Stimulated activated CD4-positive, alpha-beta T cell treated with anti-CD3 and anti-CD28 coated beads, Interleukin-1b, Interleukin-23, amount 100 ng/mL, for 1 hour (primary cell): ENCODE measurements around the gene OR52M1.

ENCODE experiments used
- DNase-seq, 2 donors: peaks; one replicate each; pipeline ENCODE4 v3.0.0-alpha.2; 2020; ENCODE audit warnings: low read depth in 2 of 2

Gene OR52M1

GRCh38 chr11:4569075-4569474, 24.1 kb downstream of the OR52M1 start:
- no peak for DNase-seq

GRCh38 chr11:4576880-4577279, 31.9 kb downstream of the OR52M1 start:
- DNase-seq: no peak

- DNase-seq: no peak
These were observed 32.8 kb downstream of the OR52M1 start for GRCh38 chr11:4577761-4578160.

- DNase-seq: no peak
These were observed 33.6 kb downstream of the OR52M1 start for GRCh38 chr11:4578624-4579023.

GRCh38 chr11:4580124-4580523, 35.1 kb downstream of the OR52M1 start:
- DNase-seq: no peak

GRCh38 chr11:4581443-4581842, 36.5 kb downstream of the OR52M1 start, which contains the start of gene OR52I2:
Gene OR52I2, plus strand, starts transcription at chr11:4581743.
- no peak for DNase-seq

GRCh38 chr11:4589017-4589416, 44.0 kb downstream of the OR52M1 start:
- no peak for DNase-seq

GRCh38 chr11:4593739-4594138, 48.7 kb downstream of the OR52M1 start, which contains the start of gene OR52I1:
Gene OR52I1, plus strand, starts transcription at chr11:4594039. Its CDS starts 0 bp downstream, at chr11:4594039.
- DNase-seq: no peak
